Omental fat pad (tissue), 4 donors: Measurements from ENCODE around the gene HPDL. TPM values are rescaled to one million over a fixed set of nuclear protein-coding genes. Genes with fewer than 3 reads are reported as not detected.

Experiments used
- ATAC-seq: fragments of 150-250 bp; one replicate; pipeline ENCODE4 v1.9.1; 2016; ENCODE audit warnings: mild to moderate bottlenecking, moderate library complexity; ENCODE audit not compliant: low FRiP score
- DNase-seq: peaks from one replicate; pipeline ENCODE4 v3.0.0-alpha.2; 2019; ENCODE audit warnings: low spot score
- total RNA-seq, 4 donors: library from RNA; depleted of rRNA; stranded (reverse); fragments of >200 nt; gene quantifications; one replicate each; pipeline ENCODE4 v1.1.0, GENCODE V29; 2016
- TF ChIP-seq, protein P1 (sequence below), 3 donors: fragments of 450-650 bp; IDR thresholded peaks; one replicate each; pipeline ENCODE4 v1.5.1; 2016 to 2017; ENCODE audit warnings: antibody characterized with exemption in 3 of 3, mild to moderate bottlenecking in 3 of 3, moderate library complexity in 2 of 3

HPDL gene
- total RNA-seq, 4 donors from 2014 or later = 2.0 TPM; not detected in 3

DNA sequence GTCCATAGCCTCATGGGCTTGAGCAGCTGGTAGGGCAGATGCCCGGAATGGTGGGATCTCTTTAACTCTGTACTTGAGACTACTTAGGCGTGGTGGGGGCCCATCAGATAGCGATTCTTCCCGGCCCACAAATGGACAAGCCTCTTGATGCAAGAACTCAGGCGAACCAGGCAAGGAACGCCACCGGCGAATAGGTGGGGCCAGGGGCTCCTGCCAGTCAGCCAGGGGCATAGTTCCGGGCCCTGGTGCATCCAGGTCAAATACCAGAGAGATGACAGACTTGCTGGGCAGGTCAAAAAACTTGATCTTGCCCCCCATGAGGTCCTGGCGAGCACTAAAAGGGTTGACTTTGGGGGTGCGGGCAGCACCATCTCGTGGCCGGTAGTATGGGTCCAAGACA is 18.3 kb downstream of the HPDL start:
- ATAC-seq (no peak), DNase-seq (no peak)
- TF ChIP-seq, protein P1, sequence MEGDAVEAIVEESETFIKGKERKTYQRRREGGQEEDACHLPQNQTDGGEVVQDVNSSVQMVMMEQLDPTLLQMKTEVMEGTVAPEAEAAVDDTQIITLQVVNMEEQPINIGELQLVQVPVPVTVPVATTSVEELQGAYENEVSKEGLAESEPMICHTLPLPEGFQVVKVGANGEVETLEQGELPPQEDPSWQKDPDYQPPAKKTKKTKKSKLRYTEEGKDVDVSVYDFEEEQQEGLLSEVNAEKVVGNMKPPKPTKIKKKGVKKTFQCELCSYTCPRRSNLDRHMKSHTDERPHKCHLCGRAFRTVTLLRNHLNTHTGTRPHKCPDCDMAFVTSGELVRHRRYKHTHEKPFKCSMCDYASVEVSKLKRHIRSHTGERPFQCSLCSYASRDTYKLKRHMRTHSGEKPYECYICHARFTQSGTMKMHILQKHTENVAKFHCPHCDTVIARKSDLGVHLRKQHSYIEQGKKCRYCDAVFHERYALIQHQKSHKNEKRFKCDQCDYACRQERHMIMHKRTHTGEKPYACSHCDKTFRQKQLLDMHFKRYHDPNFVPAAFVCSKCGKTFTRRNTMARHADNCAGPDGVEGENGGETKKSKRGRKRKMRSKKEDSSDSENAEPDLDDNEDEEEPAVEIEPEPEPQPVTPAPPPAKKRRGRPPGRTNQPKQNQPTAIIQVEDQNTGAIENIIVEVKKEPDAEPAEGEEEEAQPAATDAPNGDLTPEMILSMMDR (IDR thresholded peaks at IDR 0.05) = no peak

DNA sequence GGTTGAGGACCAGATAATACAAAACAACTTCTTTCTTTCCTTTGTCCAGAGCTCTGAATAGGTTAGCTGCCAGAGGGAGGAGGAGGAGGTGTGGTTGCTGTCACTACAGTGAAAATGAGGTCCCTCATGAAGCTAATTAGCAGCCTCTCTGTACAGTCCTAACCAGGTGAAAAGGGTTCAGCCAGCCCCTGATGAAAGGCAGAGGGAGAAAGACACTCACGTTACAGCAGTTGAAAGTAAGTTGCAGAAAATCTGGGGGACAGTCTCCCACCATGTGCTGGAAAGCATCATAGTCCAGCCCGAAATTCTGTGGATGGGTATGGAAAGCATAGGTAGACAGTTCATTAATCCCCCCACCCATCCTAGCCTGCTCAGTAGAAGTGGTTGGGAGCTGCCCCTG is 19.8 kb downstream of the HPDL start:
- TF ChIP-seq, protein P1 (IDR thresholded peaks at IDR 0.05) = no peak
- ATAC-seq (no peak), DNase-seq (no peak)

DNA sequence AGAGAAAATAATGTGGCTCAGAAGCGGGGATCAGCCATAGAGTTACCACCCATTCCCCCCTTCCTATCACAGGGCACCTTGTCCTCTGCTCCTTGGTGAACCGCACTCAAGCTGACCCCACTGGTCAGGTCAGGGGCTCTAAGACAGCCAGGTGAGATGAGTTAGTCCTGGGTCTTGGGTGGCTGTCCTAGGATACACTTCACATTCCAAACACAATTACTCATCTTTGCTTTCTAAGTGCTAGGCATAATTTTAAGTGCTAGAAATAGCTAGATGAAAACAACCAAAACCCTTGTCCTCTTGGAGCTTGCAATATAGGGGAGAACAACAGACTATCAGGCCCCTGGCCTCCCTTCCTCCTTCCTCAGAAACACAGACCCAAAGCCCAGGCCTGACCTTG is 21.3 kb downstream of the HPDL start:
- no peak for ATAC-seq
- DNase-seq = no peak
- TF ChIP-seq, protein P1 (IDR thresholded peaks at IDR 0.05) = no peak

DNA sequence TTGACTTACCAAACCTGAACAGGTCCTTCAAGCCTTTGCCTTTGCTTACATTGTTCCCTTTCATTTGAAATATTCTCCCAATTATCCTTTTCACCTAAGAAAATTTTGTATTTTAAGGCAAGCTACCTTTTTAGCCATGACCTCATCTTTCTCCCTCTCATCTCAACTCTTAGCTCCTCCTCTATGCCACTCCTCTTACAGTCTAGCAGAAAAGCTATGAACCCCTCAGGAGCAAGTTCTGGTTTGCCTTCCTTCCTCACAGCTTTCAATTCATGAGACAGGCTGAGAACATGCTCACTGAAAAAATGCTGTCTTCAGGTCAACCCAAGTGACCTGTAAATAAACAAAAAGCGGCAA is 21.9 kb downstream of the HPDL start:
- DNase-seq (no peak), ATAC-seq (peak; percentile 1)
- TF ChIP-seq, protein P1 (IDR thresholded peaks at IDR 0.05) = no peak

DNA sequence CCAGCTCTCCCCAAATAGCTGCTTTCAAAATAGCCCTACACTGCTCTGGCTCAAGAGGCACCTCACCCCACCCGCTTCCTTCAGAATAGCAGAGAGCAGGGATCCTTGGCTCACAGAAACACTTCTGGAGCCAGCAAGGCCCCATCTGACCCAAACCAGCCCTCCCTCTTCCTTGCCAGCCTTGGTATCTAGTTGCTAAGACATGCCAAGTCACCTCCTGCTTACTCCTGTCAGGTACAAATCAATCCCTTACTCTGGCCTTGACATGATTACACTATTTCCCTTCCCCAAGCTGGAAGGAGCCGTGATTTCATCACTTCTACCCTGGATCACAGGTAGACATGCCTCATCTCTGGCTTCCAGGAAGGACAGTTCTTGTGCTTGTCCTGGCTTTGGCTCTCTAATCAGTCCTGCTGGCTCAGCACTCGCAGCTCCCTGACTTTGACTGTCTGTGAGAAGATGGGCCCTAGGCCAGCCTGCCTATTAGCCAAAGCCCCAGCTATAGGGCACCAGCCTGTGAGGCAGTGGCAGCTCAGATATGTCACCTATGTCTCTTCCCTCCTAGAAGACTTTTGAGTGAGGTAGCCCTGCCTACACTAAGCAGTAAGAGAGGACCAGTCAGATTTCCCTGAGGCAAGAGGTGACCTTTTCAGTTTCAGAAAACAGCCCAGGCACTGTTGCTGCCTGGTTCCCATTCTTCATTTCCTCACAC is 22.4 kb downstream of the HPDL start:
- peak; percentile 74 for ATAC-seq
- TF ChIP-seq, protein P1 (IDR thresholded peaks at IDR 0.05) = no peak
- DNase-seq = no peak

DNA sequence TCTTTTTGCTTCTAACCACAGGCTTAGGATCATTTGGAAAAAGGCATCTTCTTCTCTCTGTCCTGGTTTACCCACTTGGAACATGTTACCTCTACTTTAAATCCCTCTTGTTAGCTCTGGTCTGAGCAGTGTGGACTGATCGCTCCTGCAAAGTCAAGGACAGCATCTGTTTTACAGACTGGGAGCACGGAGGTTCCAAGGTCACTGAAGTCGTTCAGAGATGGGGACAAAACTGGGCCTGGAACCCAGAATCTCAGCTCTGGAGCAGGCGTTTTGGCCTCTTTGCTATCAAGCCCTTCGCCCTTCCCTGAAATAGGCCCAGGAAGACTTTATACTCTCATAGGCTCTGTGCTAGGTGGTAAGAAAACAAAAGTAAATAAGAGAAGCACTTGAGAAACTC is 24.8 kb downstream of the HPDL start:
- DNase-seq (no peak), ATAC-seq (no peak)
- TF ChIP-seq, protein P1 (IDR thresholded peaks at IDR 0.05) = no peak

DNA sequence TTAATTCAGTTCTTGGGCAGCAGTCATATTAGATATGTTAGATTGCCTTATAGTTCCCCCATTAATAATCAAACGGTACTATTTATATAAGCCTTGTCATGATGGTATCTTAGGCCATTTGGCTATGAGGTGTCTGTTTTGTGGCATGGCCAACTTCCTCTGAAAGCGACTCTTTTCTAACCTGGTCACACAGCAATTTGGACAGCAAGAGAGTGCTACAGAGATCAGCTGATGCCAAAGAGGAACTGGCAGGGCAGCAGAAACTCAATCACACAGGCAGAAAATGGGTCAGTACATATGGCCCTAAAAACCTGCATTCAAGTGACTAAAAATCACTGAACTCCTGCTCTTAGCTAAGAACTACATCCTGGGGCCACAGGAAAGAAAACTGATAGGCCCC is 27.0 kb downstream of the HPDL start:
- ATAC-seq (no peak), DNase-seq (no peak)
- TF ChIP-seq, protein P1 (IDR thresholded peaks at IDR 0.05) = no peak
